GM21515 (cell line): ENCODE results near the gene FRMD8.

Source experiments
- ATAC-seq: cut with Tn5 transposase; IDR thresholded peaks from one replicate; pipeline ENCODE4 v1.9.1; 2021; ENCODE audit not compliant: unreplicated experiment

FRMD8 gene

DNA sequence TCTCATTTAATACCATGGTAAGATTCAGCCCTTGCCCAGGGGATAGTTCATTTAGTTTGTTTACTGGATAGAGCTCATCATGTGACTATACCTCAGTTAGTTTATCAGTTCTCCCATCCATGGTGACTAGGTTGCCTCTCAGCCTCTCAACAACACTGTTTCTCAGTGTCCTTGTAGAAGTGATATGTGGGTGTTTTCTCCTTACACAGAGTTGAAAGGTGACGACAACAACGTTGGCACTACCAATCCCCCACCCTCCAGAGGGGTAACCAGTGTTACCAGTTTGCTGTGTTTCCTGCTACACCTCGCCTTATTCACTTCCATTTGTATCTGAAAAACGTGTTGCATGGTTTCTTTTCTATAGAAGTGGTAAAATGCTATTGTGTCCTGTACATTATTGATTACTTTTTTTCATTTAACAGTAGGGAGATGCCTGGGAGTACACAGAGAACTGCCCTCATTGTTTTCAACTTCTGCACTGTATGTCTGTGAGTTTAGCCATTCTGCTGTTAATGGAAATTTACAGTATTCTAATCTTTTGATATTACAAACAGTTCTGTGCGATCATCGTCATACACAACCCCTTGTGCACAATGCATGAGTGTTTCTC lies 47.7 kb downstream of the FRMD8 start:
- ATAC-seq = no peak

- no peak for ATAC-seq
These were observed 48.4 kb downstream of the FRMD8 start for GRCh38 chr11:65434667-65435410.

DNA sequence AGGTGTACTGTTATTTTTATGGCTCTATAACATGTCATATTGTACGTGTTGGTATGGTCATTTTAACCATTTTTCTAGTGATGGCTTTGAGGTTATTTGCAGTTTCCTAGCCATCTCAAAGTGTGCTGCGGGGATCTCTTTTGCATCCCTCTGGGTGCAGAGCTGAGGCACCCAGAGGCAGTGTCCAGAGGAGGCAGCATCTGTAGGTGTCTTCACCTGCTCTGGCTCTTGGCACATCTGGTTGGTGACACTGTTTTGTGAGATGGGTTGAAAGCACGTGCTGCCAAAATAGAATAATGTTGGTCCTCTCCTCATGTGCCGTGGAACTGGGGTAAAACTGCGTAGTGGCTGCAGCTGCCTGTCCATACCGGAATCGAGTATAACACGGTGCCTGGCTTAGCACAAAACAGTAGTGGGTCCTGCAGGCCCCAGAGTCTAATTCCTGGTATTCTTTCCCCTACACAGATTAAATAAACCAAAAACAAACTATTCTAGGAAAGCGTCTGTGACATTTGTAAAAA lies 49.0 kb downstream of the FRMD8 start:
- no peak for ATAC-seq

GRCh38 chr11:65435981-65436411 lies 49.6 kb downstream of the FRMD8 start:
- no peak for ATAC-seq

- ATAC-seq = no peak
These were observed 50.1 kb downstream of the FRMD8 start for GRCh38 chr11:65436412-65437032.

- no peak for ATAC-seq
These were observed 51.2 kb downstream of the FRMD8 start for GRCh38 chr11:65437436-65438227.

DNA sequence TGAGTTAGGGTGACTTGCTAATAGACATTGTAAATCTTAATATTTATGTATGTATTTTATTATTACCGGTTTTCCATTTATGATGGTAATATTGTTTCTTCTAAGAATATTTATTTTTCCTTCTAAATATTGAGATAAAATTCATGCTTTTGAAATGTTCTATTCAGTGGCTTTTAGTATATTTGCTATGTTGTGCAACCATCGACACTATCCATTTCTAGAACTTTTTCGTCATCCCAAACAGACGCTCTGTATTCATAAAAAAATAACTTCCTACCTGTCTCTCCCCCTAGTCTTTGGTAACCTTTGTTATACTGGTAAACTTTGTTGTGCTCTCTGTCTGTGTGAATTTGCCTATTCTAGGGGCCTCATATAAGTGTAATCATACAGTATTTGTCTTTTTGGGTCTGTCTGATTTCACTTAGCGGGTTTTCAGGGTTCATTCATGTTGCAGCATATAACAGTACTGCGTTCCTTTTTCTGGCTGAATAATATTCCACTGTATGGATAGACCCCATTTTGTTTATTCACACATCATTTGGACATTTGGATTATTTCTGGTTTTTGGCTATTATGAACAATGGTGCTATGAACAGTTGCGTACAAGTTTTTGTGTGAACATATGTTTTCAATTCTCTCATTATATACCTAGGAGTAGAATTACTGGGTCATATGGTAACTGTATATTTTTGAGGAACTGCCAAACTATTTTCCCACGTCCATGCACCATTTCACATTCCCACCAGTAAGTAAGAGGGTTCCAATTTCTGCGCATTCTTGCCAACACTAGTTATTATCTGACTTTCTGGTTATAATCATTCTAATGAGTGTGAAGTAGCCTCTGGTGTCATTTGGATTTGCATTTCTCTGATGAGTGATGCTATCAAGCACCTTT lies 52.1 kb downstream of the FRMD8 start:
- ATAC-seq = no peak

DNA sequence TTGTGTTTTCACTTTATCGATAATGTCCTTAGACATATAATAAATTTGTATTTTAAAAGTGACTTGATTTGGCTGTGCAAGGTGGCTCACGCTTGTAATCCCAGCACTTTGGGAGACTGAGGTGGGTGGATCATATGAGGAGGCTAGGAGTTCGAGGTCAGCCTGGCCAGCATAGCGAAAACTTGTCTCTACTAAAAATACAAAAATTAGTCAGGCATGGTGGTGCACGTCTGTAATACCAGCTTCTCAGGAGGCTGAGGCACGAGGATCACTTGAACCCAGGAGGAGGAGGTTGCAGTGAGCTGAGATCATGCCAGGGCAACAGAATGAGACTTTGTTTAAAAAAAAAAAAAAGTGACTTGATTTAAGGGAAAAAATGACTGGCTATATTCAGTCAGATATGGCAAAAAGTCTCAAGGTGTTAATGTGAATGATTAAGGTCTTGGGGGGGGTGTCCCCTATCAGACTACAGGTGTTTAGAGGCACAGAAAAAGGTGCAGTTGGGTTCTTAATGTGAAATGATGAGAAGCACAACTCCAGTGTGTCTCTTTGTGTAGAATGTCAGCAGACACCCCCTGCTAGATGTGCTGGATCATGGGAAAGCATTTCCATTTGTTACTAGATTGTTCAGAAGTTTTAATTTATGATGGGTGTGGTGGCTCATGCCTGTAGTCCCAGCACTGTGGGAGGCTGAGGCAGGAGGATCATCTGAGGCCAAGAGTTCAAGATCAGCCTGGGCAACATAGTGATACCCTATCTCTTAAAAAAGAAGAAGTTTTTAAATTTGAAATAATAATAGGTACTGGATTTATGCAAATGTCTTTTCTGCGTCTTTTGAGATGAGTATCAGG lies 53.1 kb downstream of the FRMD8 start:
- no peak for ATAC-seq

DNA sequence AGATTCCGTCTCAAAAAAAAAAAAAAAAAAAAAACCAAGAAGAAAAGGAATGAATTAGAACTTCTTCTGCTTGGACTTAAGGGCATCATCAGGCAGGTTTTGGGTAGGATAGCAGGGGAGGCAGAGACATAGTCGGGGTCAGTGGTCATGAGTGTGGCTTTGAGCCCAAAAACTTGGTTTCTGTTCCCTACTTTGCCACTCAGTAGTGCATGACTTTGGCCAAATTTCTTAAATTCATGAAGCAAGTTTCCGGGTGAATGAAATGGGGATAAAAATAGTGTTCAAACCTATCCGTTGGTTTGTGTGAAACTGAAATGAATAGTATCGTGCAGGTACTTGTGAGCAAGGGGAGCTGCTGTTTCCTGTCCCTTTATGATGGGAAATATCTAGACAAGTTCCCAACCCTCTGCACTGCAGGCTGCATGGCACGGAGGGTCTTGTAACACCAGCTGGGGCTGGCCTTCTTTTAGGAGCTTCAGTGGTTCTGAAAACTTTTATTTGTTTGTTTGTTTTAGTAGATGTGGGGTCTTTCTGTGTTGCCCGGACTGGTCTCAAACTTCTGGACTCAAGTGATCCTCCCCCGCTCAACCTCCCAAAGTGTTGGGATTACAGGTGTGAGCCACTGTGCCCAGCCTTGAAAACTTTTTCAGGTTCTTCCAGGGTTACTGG lies 54.5 kb downstream of the FRMD8 start:
- peak; percentile 55 for ATAC-seq

DNA sequence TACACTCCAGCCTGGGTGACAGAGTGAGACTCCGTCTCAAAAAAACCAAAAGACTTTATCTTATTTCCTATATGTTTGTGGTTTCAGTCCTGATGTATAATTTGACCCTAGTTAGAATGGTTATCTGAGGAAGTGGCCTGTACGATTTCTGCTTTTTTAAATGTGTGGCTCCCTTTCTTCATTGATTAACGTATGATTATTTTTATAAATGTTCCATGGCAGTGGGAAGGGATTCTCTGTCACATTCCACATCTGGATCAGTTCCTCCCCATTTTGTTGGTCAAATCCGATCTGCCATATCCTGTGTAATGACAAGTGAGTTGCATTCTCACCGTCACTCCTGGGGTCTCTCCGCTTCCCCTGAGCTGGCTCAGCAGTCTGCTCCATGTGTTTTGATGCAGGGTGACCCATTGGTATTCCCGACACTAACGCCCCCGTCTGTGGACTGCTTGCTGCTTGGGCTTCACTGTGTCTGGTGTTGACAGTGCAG lies 56.5 kb downstream of the FRMD8 start:
- ATAC-seq = no peak

DNA sequence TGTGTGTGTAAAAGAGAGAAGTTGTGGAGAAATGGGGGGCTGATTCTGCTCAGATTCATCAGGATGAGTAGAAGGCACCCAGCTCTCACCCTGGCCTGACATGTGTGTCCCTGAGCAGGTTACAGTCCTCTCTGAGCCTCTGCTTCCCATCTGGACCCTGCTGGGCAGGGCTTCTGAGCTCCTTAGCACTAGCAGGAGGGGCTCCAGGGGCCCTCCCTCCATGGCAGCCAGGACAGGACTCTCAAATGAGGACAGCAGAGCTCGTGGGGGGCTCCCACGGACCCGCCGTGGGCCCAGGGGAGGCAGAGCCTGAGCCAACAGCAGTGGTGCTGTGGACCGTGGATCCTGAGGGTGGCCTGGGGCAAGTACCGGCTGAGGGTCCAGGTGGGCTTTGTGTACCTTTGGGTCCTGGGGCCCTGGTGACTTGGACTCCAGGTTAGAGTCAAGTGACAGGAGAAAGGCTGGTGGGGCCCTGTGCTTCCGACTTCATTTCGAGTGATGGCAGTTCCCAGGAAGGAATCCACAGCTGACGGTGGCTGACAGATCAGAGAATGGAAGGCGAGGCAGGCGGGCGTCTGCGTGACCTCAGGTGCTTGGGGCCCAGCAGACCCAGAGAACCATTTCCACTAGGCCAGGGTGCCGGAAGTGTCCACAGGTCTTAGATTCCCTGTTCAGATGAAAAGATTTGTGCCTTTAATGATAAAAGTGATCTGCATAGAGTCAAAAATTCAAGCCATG lies 58.0 kb downstream of the FRMD8 start:
- no peak for ATAC-seq

GRCh38 chr11:65445101-65445603 lies 58.7 kb downstream of the FRMD8 start:
- ATAC-seq = no peak

DNA sequence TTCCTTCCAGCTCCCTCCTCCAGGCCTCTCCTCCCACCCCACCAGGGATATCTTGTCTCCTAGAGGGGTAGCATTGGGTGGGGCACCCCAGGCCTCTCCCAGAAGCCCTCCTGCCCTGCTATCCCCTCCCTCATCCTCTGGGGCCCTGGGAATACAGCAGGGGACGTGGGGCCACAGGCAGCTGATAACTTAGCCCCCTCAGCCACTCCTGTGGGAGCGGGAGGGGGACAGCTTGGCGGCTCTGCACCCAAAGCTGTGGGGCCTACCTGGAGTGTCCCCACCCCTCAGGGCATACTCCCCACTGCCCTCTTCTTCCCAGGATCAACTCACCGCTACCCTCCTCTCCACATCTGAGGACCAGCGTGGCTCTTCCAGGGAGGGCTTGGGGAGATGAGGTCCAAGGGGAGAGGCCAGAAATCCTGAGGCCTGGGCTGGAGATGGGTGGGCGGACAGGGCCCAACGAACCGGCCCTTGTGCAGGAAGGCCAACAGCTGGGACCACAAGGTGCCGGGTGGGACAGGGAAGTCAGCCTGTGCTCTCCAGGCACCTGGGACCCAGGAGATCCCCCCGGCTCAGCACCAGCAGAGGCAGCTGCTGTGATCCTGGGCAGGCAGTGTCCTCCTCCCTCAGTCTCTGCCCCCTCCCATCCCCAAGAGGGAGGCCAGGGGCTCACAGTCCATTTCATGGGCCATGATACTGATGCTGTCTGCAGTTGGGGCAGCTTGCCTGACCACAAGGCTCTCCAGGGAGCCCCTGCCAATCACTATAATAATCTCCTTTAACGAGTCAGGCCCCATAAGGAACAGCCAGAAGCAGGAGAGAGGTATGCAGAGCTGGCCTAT lies 59.4 kb downstream of the FRMD8 start:
- ATAC-seq = no peak

GRCh38 chr11:65446446-65447277 lies 60.2 kb downstream of the FRMD8 start:
- ATAC-seq = no peak

- no peak for ATAC-seq
These were observed 61.6 kb downstream of the FRMD8 start for GRCh38 chr11:65448074-65448417.
